HUES48 (cell line): Measurements from ENCODE around the gene TMPRSS7.
"Not testable (repeated sequence)": the region's sequence is repeated elsewhere in the genome, so short reads cannot be mapped to it uniquely, and the experiment has no call there.

Experiments
- H3K27ac ChIP-seq: one replicate; pipeline ENCODE4 v1.7.0; 2013; ENCODE audit warnings: low read depth, low read length, inconsistent platforms
- H3K27me3 ChIP-seq: 2 replicates; pipeline ENCODE4 v1.6.1; 2013; ENCODE audit warnings: mild to moderate bottlenecking, low read length; ENCODE audit not compliant: control insufficient read depth, insufficient read depth
- H3K36me3 ChIP-seq: 2 replicates; pipeline ENCODE4 v1.6.1; 2013; ENCODE audit warnings: low read length; ENCODE audit not compliant: control insufficient read depth, insufficient read depth
- H3K4me1 ChIP-seq: 2 replicates; pipeline ENCODE4 v1.6.1; 2013; ENCODE audit warnings: mild to moderate bottlenecking, low read length; ENCODE audit not compliant: control insufficient read depth, insufficient read depth
- H3K4me3 ChIP-seq: 2 replicates; pipeline ENCODE4 v1.5.1; 2013; ENCODE audit warnings: mild to moderate bottlenecking, low read depth, low read length
- H3K9ac ChIP-seq: 2 replicates; pipeline ENCODE4 v1.6.1; 2013; ENCODE audit warnings: mild to moderate bottlenecking, low read depth, low read length, moderate library complexity
- H3K9me3 ChIP-seq: 2 replicates; pipeline ENCODE4 v1.6.1; 2013; ENCODE audit warnings: low read length; ENCODE audit not compliant: control insufficient read depth, insufficient read depth

TMPRSS7 gene

GRCh38 chr3:112041321-112041720, 6.8 kb downstream of the TMPRSS7 start:
- Histone ChIP-seq H3K4me1 (peaks cover 8% of the 10 kb centered on the region), H3K9ac (no peak overlapping the region), H3K9me3 (peaks cover 16% of the 10 kb centered on the region), H3K36me3 (no peaks in the 10 kb centered on the region), H3K27me3 (no peaks in the 10 kb centered on the region), H3K4me3 (no peak overlapping the region), H3K27ac (no peak overlapping the region)

DNA sequence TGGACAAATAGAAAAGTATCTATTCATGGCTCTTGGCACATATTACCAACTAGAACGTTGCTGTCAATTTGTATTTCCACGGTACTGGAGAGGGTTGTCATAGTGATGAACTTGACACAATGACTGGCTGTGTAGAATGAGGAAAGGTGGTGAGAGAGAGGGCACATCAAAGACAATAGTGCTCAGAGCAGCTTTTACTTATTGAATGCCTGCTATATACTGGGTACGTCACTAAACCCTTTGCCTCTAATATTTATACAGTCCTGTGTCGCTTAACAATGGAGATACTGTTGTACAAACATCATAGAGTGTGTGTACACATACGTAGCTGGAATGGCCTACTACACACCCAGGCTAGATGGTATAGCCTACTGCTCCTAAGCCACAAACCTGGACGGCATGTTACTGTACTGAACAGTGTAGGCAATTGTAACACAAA, 8.3 kb downstream of the TMPRSS7 start:
- no peaks in the 10 kb centered on the region for H3K27me3 ChIP-seq
- peaks cover 3% of the 10 kb centered on the region for H3K9me3 ChIP-seq
- no peaks in the 10 kb centered on the region for H3K36me3 ChIP-seq
- peaks cover 8% of the 10 kb centered on the region for H3K4me1 ChIP-seq
- H3K9ac ChIP-seq, result no peak overlapping the region
- H3K27ac ChIP-seq, result no peak overlapping the region
- no peak overlapping the region for H3K4me3 ChIP-seq

DNA sequence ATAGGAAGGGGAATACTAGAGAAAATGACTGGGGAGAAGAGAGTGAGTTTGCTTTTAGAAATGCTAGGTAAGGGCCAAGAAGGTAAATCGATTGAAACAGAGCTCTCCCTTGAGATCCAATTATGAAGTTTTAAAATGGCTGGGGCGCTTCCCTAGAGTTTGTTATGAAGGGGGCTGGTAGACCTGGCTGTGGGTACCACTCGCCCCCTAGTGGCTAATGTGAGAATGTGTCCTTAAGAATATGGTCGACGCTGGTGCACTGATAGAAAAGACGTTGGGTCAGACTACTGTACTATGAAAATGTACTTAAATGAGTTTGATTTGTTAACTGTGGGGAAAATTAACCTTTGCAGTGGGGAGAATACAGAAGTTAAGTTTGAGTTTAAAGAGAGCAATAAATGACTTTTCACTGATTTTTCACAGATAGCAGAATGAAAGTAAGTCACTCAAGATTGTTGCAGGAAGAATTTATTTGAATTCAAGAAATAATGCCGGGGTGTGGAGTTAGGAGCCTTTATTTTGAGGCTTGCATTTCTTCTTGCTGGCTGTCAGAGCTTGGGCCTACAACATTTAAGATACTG, 9.2 kb downstream of the TMPRSS7 start:
- Histone ChIP-seq H3K4me3 (no peak overlapping the region), H3K4me1 (peaks cover 13% of the 10 kb centered on the region), H3K36me3 (no peaks in the 10 kb centered on the region), H3K9me3 (no peaks in the 10 kb centered on the region), H3K27ac (no peak overlapping the region), H3K27me3 (no peaks in the 10 kb centered on the region), H3K9ac (no peak overlapping the region)

DNA sequence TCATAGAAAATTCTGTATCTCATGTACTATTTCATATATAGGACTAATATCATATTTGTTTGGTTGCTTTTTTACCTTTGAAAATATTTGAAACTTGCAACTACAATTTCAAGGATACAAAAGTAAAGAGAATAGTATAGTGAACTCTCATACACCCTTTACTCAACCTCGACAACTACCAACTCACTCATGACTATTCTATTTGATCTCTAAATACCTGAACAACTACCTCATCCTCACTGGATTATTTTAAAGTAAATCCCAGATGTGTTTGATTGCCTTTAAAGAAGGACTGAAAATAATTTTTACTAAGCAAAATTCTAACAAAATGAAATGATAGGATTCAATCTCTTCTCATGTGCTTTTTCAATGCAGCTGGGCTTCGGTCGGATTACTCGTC, 12.1 kb downstream of the TMPRSS7 start:
- H3K27me3 ChIP-seq, result no peaks in the 10 kb centered on the region
- H3K27ac ChIP-seq, result no peak overlapping the region
- H3K9me3 ChIP-seq, result no peaks in the 10 kb centered on the region
- H3K9ac ChIP-seq, result no peak overlapping the region
- no peak overlapping the region for H3K4me3 ChIP-seq
- H3K36me3 ChIP-seq, result no peaks in the 10 kb centered on the region
- peaks cover 16% of the 10 kb centered on the region for H3K4me1 ChIP-seq

DNA sequence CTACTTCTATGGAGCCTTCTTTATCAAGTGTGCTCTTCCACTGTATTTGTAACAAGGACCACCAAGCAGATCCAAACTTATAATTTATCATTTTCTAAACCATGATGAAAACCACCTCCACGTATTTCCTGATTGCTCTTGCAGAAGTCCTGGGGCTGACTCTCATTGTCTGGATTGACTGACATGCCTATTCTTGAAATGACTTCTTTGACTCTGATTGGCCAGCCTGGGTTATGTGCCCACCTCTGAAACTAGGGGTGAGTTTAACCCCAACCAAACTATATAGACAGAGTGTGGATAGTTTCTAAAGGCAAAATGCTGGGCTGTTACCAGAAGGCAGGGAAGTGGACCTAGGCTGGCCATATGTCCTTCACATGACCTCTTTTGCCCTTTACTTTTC, 12.7 kb downstream of the TMPRSS7 start:
- no peaks in the 10 kb centered on the region for H3K27me3 ChIP-seq
- H3K9me3 ChIP-seq, result no peaks in the 10 kb centered on the region
- H3K27ac ChIP-seq, result no peak overlapping the region
- no peak overlapping the region for H3K4me3 ChIP-seq
- no peaks in the 10 kb centered on the region for H3K36me3 ChIP-seq
- peaks cover 14% of the 10 kb centered on the region for H3K4me1 ChIP-seq
- H3K9ac ChIP-seq, result no peak overlapping the region

- Histone ChIP-seq H3K27me3 (no peaks in the 10 kb centered on the region), H3K9me3 (no peaks in the 10 kb centered on the region), H3K4me3 (no peak overlapping the region; the same call in 1 of the 2 replicates), H3K9ac (no peak overlapping the region), H3K36me3 (no peaks in the 10 kb centered on the region), H3K4me1 (peaks cover 29% of the 10 kb centered on the region), H3K27ac (no peak overlapping the region)
Measured at GRCh38 chr3:112048911-112049310, 14.4 kb downstream of the TMPRSS7 start.

GRCh38 chr3:112053229-112053628, 18.7 kb downstream of the TMPRSS7 start:
- Histone ChIP-seq H3K9me3 (no peaks in the 10 kb centered on the region), H3K36me3 (no peaks in the 10 kb centered on the region), H3K9ac (no peak overlapping the region), H3K27ac (no peak overlapping the region), H3K27me3 (no peaks in the 10 kb centered on the region), H3K4me3 (no peak overlapping the region), H3K4me1 (peaks cover 29% of the 10 kb centered on the region)

DNA sequence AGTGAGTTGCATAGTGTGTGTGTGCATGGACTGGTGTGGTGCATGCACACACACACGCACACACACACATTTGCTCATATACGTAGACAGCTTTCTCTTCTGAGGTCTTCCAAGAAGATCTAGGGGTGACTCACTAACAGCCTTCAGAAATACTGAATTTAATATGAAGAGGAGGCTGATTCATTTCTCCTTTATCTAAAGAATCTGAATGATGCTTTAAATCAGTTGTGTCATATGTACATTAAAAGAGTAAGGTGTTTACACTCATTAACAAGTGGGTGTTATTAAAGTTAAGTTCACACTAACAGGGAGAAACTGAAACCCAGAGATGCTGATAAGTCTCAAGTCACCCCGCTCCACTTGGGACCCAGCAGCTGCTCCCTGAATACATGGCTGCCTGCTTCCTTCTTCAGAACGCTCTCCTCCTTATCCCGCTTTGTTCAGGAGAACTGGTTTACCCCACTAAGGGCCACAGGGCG, 22.0 kb downstream of the TMPRSS7 start:
- H3K9me3 ChIP-seq, result no peaks in the 10 kb centered on the region
- H3K4me1 ChIP-seq, result peaks cover 18% of the 10 kb centered on the region

GRCh38 chr3:112059497-112059896, 25.0 kb downstream of the TMPRSS7 start:
- no peaks in the 10 kb centered on the region for H3K36me3 ChIP-seq
- no peaks in the 10 kb centered on the region for H3K9me3 ChIP-seq
- H3K4me3 ChIP-seq, result no peak overlapping the region
- no peak overlapping the region for H3K27ac ChIP-seq
- H3K27me3 ChIP-seq, result no peaks in the 10 kb centered on the region
- peaks cover 3% of the 10 kb centered on the region; the same call in 1 of the 2 replicates for H3K4me1 ChIP-seq
- H3K9ac ChIP-seq, result no peak overlapping the region

More for the DNA sequence above, 22.0 kb downstream of the TMPRSS7 start:
- Histone ChIP-seq H3K9ac (no peak overlapping the region), H3K27ac (no peak overlapping the region), H3K36me3 (no peaks in the 10 kb centered on the region), H3K27me3 (no peaks in the 10 kb centered on the region), H3K4me3 (no peak overlapping the region)

- no peaks in the 10 kb centered on the region for H3K27me3 ChIP-seq
Measured at GRCh38 chr3:112061152-112061551, 26.6 kb downstream of the TMPRSS7 start.

DNA sequence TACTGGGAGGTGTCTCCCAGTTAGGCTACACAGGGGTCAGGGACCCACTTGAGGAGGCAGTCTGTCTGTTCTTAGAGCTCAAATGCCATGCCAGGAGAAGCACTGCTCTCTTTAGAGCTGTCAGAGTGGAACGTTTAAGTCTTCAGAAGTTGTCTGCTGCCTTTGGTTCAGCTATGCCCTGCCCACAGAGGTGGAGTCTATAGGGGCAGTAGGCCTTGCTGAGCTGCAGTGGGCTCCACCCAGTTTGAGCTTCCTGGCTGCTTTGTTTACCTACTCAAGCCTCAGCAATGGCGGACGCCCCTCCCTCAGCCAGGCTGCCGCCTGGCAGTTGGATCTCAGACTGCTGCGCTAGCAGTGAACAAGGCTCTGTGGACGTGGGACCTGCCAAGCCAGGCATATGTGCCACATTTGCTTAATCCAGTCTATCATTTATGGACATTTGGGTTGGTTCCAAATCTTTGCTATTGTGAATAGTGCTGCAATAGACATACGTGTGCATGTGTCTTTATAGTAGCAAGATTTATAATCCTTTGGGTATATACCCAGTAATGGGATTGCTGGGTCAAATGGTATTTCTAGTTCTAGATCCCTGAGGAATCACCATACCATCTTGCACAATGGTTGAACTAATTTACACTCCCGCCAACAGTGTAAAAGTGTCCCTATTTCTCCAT, 38.0 kb downstream of the TMPRSS7 start:
- H3K4me1 ChIP-seq, H3K27me3 ChIP-seq, H3K9me3 ChIP-seq, H3K9ac ChIP-seq, H3K4me3 ChIP-seq, H3K27ac ChIP-seq, H3K36me3 ChIP-seq: not testable (repeated sequence)

More at GRCh38 chr3:112061152-112061551, 26.6 kb downstream of the TMPRSS7 start:
- Histone ChIP-seq H3K27ac (no peak overlapping the region), H3K36me3 (no peaks in the 10 kb centered on the region), H3K4me1 (peaks cover 3% of the 10 kb centered on the region; the same call in 1 of the 2 replicates), H3K4me3 (no peak overlapping the region), H3K9me3 (no peaks in the 10 kb centered on the region), H3K9ac (no peak overlapping the region)
